ENCODE data around the gene YY2.
A peak's percentile ranks its signal among the peaks of the same experiment; 100 is the strongest.

GRCh38 chrX:21839334-21840192 lies 16.2 kb upstream of the YY2 start, which contains the start of gene MBTPS2:
- TF ChIP-seq, protein P1, sequence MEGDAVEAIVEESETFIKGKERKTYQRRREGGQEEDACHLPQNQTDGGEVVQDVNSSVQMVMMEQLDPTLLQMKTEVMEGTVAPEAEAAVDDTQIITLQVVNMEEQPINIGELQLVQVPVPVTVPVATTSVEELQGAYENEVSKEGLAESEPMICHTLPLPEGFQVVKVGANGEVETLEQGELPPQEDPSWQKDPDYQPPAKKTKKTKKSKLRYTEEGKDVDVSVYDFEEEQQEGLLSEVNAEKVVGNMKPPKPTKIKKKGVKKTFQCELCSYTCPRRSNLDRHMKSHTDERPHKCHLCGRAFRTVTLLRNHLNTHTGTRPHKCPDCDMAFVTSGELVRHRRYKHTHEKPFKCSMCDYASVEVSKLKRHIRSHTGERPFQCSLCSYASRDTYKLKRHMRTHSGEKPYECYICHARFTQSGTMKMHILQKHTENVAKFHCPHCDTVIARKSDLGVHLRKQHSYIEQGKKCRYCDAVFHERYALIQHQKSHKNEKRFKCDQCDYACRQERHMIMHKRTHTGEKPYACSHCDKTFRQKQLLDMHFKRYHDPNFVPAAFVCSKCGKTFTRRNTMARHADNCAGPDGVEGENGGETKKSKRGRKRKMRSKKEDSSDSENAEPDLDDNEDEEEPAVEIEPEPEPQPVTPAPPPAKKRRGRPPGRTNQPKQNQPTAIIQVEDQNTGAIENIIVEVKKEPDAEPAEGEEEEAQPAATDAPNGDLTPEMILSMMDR (IDR thresholded peaks at IDR 0.05; ENCODE audit: poor library complexity), result peak; percentile 31
- no peak for TF ChIP-seq EZH2 (IDR thresholded peaks at IDR 0.05; ENCODE audit: borderline replicate concordance)

All from hepatocyte (in vitro differentiated cells).